Prostate gland (tissue), 2 donors: ENCODE measurements around the gene SMYD3. TPM values are rescaled to one million over a fixed set of nuclear protein-coding genes. Genes with fewer than 3 reads are reported as not detected.

Experiments
- DNase-seq: peaks from one replicate; pipeline ENCODE4 v3.0.0-alpha.2; 2019; ENCODE audit warnings: low spot score
- H3K27ac ChIP-seq, 2 donors: fragments of 200-600 bp; sonication (generic); 2 replicates each; pipeline ENCODE4 v1.5.1; 2017 to 2019
- H3K27me3 ChIP-seq: fragments of 200-600 bp; sonication (generic); replicated peaks from 2 replicates; pipeline ENCODE4 v1.5.1; 2019; ENCODE audit not compliant: insufficient read depth
- H3K36me3 ChIP-seq, 2 donors: fragments of 200-600 bp; sonication (generic); 1 replicate in 1 of 2; 2 replicates in 1 of 2; pipeline versions ENCODE4 v1.5.1 to v1.8.1; 2017 to 2019
- H3K4me1 ChIP-seq: fragments of 200-600 bp; sonication (generic); replicated peaks from 2 replicates; pipeline ENCODE4 v1.5.1; 2019
- H3K4me3 ChIP-seq, 2 donors: fragments of 200-600 bp; sonication (generic); 2 replicates each; pipeline ENCODE4 v1.5.1; 2017 to 2019
- H3K9me3 ChIP-seq: fragments of 200-600 bp; sonication (generic); 2 replicates; pipeline ENCODE4 v1.5.1; 2017
- CTCF ChIP-seq, 4 experiments: fragments of 200-600 bp in 2 of 4; fragments of 450-650 bp in 2 of 4; sonication (generic) in 2 of 4; IDR thresholded peaks; 1 replicate in 3 of 4; 2 replicates in 1 of 4; pipeline ENCODE4 v1.5.1; 2016 to 2019; ENCODE audit warnings: antibody characterized with exemption in 4 of 4, mild to moderate bottlenecking in 2 of 4, moderate library complexity in 2 of 4
- POLR2A ChIP-seq: fragments of 450-650 bp; IDR thresholded peaks from one replicate; pipeline ENCODE4 v1.6.1; 2016; ENCODE audit warnings: antibody characterized with exemption, mild to moderate bottlenecking
- POLR2AphosphoS5 ChIP-seq: sonication (generic); formaldehyde crosslinking; IDR thresholded peaks from one replicate; pipeline ENCODE4 v1.6.1; 2017; ENCODE audit warnings: antibody characterized with exemption
- WGBS: methylation state at CpG from one replicate; pipeline ENCODE4 v1.1.5; 2018; 5-methylcytosine and 5-hydroxymethylcytosine counted together
- intact Hi-C: fragments of 100-400 bp; cut with DNase I; formaldehyde crosslinking; loops from one replicate; pipeline ENCODE4 v1.14.2; 2022
- total RNA-seq, 2 donors: library from RNA; depleted of rRNA; stranded (reverse); fragments of >200 nt; gene quantifications; one replicate each; pipeline ENCODE4 v1.1.0, GENCODE V29; 2016

SMYD3 gene
- total RNA-seq, 2 donors from 2014 or later, result 19.8 to 23.9 TPM

- Histone ChIP-seq H3K27ac (no peak overlapping the region), H3K4me1 (peaks cover 12% of the 10 kb centered on the region), H3K36me3 (no peaks in the 10 kb centered on the region), H3K9me3 (no peaks in the 10 kb centered on the region), H3K4me3 (no peak overlapping the region), H3K27me3 (no peaks in the 10 kb centered on the region)
- no peak for DNase-seq
- 90% methylated on average over 9 of the region's 9 CpGs for WGBS
- intact Hi-C loops, result loop anchor here (5.0 to 10.0 kb wide), 3 partner anchors 129 to 619 kb away; no protein-coding TSS in a partner anchor
- TF ChIP-seq POLR2A (no peak), POLR2AphosphoS5 (no peak), CTCF (IDR thresholded peaks at IDR 0.05) (no peak)
Measured at GRCh38 chr1:246001142-246001836, 505.8 kb downstream of the SMYD3 start.

GRCh38 chr1:246000638-246001015 is 506.5 kb downstream of the SMYD3 start:
- intact Hi-C loops, result loop anchor here (5.0 to 10.0 kb wide), 3 partner anchors 128 to 618 kb away; no protein-coding TSS in a partner anchor
- TF ChIP-seq POLR2AphosphoS5 (no peak), POLR2A (no peak), CTCF (IDR thresholded peaks at IDR 0.05) (no peak)
- Histone ChIP-seq H3K27me3 (no peaks in the 10 kb centered on the region), H3K4me1 (peaks cover 12% of the 10 kb centered on the region), H3K27ac (no peak overlapping the region), H3K36me3 (no peaks in the 10 kb centered on the region), H3K9me3 (no peaks in the 10 kb centered on the region), H3K4me3 (no peak overlapping the region)
- no peak for DNase-seq
- WGBS, result 96% methylated on average over 5 of the region's 5 CpGs

GRCh38 chr1:245999697-246000637 is 507.1 kb downstream of the SMYD3 start:
- H3K9me3 ChIP-seq, result no peaks in the 10 kb centered on the region
- no peak overlapping the region for H3K4me3 ChIP-seq
- WGBS, result 40% methylated on average over 10 of the region's 10 CpGs
- TF ChIP-seq POLR2A, result no peak
- peak; percentile 77 for TF ChIP-seq POLR2AphosphoS5
- no peak for TF ChIP-seq CTCF (IDR thresholded peaks at IDR 0.05)
- intact Hi-C loops, result loop anchor here (5.0 to 10.0 kb wide), 4 partner anchors 48 to 618 kb away; no protein-coding TSS in a partner anchor
- H3K36me3 ChIP-seq, result no peaks in the 10 kb centered on the region
- H3K27ac ChIP-seq, result no peak overlapping the region
- H3K27me3 ChIP-seq, result no peaks in the 10 kb centered on the region
- H3K4me1 ChIP-seq, result peaks cover 12% of the 10 kb centered on the region
- DNase-seq, result no peak

GRCh38 chr1:245997471-245998258 is 509.4 kb downstream of the SMYD3 start:
- Histone ChIP-seq H3K27ac (no peak overlapping the region), H3K4me3 (no peak overlapping the region)
- 61% methylated on average over 7 of the region's 7 CpGs for WGBS

More at GRCh38 chr1:245997471-245998258, 509.4 kb downstream of the SMYD3 start:
- Histone ChIP-seq H3K9me3 (no peaks in the 10 kb centered on the region), H3K36me3 (no peaks in the 10 kb centered on the region), H3K27me3 (no peaks in the 10 kb centered on the region), H3K4me1 (peaks cover 12% of the 10 kb centered on the region)
- no peak for TF ChIP-seq CTCF (IDR thresholded peaks at IDR 0.05)
- TF ChIP-seq POLR2AphosphoS5, result peak; percentile 55
- TF ChIP-seq POLR2A, result no peak
- intact Hi-C loops, result loop anchor here (5.0 kb wide), 1 partner anchor 45 kb away; no protein-coding TSS in a partner anchor
- peak; percentile 73 for DNase-seq
